ENCODE measurements around the gene NBL1.

The NBL1 gene

DNA sequence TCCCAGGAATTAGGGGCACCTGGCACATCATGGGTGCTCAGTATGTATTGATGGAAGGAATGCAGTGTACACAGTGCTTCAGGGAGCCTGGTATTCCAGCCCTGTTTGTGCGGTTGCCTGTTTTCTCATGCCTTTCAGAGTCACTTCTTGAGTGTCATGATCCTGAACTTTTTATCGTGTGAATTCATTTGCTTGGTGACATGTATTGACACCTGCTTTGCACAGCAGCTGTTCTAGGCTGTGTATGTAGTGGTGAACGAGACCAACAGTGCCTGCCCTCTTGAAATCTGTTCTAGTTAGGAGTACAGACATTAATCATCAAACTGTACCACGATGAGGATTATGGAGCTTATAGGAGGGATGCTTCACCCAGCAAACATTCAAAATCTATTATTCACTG is 26.7 kb downstream of the NBL1 start:
- no peak for DNase-seq (ENCODE audit: low read depth in 2 of 2)

DNA sequence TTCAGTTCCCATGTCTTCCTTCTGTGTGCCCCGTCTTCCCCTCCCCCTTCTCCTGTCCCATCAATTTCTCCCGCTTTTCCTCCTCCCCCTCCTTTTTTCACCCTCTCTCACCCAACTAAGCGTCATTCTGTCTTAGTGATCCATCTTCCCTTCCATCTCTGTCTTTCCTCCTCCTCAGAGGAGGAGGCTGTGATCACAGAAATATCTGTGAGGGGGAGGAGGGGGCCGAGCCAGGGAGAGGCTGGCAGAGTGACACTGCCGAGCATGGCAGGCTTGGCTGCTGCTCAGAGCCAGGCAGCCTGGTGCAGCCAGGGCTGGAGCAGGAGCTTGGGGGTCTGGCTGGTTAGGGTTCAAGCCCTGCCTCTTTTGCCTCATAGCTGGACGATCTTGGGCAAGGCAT is 28.1 kb downstream of the NBL1 start:
- no peak for DNase-seq (ENCODE audit: low read depth in 2 of 2)

GRCh38 chr1:19675797-19676196 is 31.7 kb downstream of the NBL1 start:
- no peak for DNase-seq (ENCODE audit: low read depth in 2 of 2)

DNA sequence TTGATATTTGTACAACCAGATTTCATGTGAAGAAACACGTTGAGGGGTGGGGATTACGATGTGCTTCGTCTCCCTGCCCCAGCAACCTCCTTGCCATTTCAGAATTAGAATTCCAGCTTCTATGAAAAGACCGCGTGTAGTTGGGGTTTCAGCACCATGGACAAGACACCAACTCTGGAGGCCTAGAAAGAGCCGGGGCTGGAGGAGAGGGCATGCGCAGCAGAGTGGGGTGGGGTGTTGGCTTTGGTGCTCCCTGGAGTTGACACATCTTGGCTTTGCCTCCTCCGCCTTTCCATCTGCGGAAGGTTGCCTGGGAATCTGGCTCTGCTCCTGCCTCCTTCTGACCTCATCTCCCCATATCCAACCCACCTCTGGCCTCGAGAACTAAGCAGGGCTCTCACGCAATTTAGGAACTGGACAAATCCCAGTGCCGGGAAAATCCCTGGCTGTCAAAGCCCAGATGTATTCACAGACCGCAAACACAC is 32.4 kb downstream of the NBL1 start:
- DNase-seq (ENCODE audit: low read depth in 2 of 2): no peak

DNA sequence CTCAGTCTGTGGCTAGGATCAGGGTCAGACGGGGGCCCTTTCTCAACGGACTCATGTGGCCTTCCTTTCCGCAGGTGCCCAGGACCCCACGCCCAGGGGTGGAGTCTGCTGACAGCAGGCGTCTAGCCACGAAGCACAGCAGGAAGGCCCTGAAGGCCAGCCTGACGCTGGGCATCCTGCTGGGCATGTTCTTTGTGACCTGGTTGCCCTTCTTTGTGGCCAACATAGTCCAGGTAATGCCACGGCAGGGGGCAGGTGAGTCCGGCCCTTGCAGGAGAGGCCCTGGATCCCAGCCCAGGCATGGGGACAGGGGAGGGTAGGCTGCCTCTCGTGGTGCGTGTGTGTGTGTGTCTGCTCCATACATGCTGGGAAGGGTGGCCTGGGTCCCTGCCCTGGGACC is 34.4 kb downstream of the NBL1 start:
- no peak for DNase-seq (ENCODE audit: low read depth in 2 of 2)

GRCh38 chr1:19678931-19679453 is 34.9 kb downstream of the NBL1 start:
- DNase-seq (ENCODE audit: low read depth in 2 of 2): no peak

DNA sequence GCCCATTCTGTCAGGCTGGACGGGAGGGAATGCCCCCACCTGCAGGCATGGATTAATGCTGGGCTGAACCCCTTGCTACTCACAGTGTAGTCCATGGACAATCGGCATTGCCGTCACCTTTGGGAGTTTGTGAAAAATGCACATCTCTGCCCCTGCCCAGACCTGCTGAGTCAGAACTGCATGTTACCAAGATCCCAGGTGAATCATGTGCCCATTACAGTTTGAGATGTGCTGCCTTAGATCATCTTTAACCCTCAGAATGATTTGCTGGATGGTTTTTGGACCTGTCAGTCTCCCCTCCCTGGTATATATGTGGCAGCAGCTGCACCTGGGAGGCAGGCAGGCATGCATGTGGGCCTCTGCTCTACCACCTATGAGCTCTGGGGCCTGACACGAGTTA is 35.6 kb downstream of the NBL1 start:
- no peak for DNase-seq (ENCODE audit: low read depth in 2 of 2)

DNA sequence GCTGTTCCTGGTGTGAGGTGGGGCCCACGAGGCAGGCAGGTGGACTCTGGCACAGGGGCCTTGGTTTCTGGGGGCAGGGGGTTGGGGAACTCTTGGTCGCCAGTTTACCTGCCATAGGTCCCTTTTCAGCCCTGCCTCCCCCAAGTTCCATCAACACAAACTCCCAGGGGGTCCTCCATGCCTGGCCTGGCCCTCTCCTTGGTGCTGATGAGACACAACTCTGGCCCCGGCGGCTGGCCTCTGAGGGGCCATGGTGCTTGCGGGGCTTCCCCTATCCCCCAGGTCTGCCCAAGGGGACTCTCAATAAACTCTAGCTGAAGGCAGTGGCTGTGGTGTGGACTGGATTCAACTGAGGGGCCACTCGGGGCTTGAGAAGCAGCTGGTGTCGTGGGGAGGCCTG is 36.5 kb downstream of the NBL1 start:
- DNase-seq (ENCODE audit: low read depth in 2 of 2): no peak

DNA sequence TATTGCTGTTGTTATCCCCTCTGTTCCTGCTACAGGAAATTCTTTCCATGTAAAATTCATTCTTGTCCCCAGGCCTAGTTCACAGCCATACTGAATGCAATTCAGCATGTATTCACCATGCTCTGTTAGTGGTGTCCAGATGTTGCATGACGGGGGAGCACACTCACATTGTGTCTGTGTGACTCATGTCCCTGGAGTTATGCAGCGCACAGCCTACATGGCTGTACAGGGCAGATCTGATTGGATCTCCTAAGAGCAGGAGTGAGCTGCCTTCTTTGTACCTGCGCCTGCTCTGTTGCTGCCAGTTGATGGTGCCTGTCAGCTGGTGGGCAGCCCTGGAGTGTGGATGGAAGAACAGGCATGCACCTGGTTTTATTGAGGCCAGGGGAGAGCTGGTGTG is 38.1 kb downstream of the NBL1 start:
- DNase-seq (ENCODE audit: low read depth in 2 of 2): no peak

DNA sequence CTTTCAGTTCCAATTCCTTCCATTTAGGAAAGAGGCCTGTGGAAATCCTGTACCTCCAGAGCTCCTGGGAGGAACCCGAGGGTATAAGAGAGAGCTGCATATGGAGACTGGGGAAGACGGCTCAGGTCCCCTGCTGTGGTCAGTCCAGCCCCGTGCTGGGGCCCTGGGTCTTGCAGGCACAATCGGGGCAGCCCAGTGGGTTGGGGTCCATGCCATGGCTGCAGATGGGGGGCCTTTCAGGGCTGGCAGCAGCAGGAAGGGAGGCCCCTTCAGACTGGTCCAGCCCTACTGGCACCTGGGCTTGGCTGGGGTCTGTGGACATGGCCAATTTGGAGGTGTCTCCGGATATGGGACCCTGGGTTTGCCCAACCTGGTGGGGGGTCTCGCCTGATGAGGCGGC is 38.8 kb downstream of the NBL1 start:
- no peak for DNase-seq (ENCODE audit: low read depth in 2 of 2)

DNA sequence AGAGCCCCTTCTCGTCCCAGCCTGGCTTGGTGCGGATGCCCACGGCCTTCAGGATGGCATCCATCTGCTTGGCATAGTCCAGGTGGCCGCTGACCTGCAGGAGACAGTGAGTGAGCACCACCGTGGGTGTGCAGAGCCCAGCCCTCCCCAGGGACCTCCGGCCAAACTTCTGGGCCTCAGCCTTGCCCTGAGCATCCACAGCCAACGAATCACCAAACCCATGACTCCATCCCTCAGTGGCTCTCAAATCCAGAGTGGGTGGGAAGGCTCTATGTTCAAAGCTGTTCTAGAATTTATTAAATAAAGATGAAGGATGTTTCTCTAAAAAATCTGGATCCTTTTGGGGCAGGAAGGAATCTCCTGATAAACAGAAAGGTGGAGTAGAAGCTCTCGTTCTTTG is 39.2 kb downstream of the NBL1 start:
- DNase-seq (ENCODE audit: low read depth in 2 of 2): no peak

DNA sequence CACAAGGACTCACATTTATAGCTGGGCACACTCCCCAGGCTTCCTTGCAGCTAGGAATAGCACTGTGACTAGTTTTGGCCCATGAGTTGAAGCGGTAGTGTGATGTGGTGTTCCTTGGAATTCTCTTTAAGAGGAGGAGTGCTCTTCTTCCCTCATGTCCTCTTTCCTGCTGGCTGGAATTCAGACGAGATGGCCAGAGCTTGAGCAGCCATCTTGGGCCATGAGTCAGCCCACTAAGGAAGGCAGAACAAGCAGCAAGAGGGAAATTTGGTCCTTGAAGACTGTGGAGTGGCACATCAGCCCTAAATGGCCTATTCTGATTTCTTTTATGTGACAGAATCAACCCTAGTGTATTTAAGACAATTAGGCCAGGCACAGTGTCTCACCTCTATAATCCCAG is 40.6 kb downstream of the NBL1 start:
- DNase-seq (ENCODE audit: low read depth in 2 of 2): no peak

DNA sequence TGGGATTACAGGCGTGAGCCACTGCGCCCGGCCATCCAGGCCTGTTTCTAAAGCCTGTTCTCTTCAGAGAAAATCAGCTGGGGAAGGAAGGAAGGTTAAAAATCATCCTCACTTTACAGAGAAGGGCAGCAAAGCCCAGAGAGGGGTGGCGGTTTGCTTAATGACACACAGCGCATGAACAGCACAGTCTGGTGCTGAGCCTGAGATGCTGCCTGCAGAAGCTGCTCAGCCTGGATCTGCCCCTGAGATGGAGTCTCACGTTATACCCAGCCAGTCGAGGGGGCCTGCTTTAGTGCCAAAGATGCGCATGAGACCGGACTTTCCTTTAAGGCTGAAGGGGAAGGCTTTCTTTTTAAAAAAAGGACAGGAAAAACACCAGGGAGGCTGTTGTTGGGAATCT is 41.9 kb downstream of the NBL1 start:
- no peak for DNase-seq (ENCODE audit: low read depth in 2 of 2)

DNA sequence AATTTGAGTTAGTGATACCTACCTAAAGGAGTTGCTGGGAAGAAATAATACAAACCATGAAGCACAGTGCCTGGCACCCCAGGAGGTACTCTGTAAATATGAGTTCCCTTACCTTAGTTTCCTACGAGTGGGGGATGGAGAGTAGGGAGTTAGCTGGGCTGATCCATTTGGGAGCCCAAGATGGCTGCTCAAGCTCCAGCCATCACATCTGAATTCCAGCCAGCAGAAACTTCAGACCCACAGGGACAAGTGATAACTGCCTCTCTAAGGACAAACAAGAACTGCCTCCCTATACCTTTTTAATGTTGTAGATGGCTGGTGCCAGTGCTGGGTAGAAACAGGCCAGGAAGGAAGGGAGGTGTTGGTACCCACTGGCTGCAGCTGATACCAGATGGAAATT is 43.3 kb downstream of the NBL1 start:
- DNase-seq (ENCODE audit: low read depth in 2 of 2): no peak

DNA sequence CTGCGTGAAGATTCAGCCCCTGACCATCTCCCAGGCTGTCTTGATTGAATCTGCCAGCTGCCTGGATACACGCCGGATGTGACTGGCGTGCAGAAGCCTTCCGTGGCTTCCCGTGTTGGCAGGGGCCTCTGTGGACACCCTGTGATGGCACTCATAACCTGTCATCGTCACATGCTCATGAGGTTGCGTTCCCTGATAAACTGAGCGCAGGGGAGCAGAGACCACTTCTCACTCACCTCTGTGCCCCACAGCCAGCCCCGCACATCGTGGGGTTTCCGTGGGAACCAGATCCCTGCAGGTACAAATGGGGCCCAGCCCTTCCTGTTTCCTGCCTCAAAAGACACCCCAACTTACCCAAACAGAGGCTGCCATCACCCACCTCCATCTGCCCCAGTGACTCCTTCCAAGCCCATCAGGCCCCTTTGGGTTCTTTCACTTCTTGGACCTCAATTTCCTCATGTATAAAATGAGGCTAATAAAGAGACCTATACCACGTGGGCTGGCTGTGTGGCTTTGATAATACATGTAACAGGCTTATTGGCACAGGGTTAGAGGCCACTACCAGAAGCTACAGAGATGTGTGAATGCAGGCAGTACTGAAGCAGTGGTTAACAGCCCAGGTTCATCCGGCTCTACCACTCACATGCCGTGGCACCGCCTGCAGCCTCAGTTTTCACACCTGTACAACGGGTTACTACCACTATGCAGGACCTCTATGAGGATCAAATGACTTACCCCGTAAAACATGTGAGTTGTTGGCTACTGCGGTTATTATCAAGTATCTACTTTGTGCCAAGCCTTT is 44.1 kb downstream of the NBL1 start:
- DNase-seq (ENCODE audit: low read depth in 2 of 2): no peak

- no peak for DNase-seq (ENCODE audit: low read depth in 2 of 2)
Observed at GRCh38 chr1:19689085-19689757, 45.1 kb downstream of the NBL1 start.

DNA sequence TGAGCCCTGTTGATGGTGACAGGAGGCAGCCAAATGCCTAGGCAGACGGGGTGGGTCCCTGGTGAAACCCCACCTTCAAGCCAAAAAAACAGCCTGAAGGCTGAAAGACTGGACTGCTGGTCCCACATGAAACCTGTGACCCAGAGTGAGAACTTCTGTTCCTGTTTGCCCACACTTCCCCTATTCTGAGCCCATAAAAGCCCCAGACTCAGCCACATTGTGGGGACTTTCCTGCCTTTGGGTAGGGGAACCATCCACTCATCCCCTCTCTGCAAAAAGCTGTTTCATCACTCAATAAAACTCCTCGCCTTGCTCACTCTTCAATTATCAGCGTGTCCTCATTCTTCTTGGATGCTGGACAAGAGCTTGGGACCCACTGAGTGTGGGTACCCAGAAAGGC is 45.7 kb downstream of the NBL1 start:
- no peak for DNase-seq (ENCODE audit: low read depth in 2 of 2)

DNA sequence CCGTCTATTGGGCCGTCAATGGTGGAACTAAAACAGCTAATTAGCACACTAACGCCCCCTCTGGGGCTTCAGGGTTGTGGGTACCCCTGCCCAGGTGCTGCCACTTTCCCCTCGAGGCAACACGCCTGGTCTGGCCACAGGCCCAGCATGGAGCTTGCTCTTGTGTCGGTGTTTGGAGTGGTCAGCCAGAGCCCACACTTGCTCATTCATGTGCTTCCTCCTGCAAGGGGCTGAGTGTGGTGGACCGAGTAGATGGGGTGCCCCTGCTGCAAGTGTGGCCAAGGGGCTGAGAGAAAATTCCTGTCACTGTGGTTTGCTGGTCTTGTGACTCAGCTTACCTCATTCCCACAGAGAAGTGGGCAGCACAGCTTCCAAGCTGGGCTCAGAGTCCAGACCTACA is 46.2 kb downstream of the NBL1 start:
- DNase-seq (ENCODE audit: low read depth in 2 of 2): no peak

DNA sequence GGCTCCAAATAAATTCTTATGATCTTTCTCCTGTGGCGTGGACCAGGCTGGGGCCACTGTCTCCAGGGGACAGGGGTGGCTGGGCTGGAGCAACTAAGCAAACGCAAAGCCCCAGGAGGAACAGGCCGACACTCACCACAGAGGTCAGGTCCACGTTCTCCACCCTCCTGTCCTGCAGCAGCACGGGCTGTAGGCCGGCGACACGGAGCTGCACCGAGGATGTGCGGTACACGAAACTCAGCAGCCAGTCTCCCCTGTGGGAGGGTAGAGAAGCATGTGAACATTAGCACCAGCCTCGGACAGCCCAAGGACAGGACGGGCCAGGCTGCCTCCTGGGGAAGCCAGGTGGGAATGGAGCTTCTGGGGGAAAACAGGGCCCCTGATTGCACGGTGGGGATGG is 50.2 kb downstream of the NBL1 start:
- no peak for DNase-seq (ENCODE audit: low read depth in 2 of 2)

GRCh38 chr1:19695772-19696171 is 51.7 kb downstream of the NBL1 start:
- no peak for DNase-seq (ENCODE audit: low read depth in 2 of 2)

GRCh38 chr1:19696820-19697219 is 52.7 kb downstream of the NBL1 start:
- no peak for DNase-seq (ENCODE audit: low read depth in 2 of 2)

GRCh38 chr1:19698181-19698580 is 54.1 kb downstream of the NBL1 start:
- DNase-seq (ENCODE audit: low read depth in 2 of 2): no peak

GRCh38 chr1:19700079-19700777 is 56.1 kb downstream of the NBL1 start:
- no peak for DNase-seq (ENCODE audit: low read depth in 2 of 2)

Data from stimulated activated CD4-positive, alpha-beta T cell treated with anti-CD3 and anti-CD28 coated beads, Interleukin-1b, Interleukin-23, amount 100 ng/mL, for 1 hour (primary cell).